Head of caudate nucleus (tissue), 42 donors: ENCODE measurements around the gene SLC35G2.
"Not testable (repeated sequence)": the region's sequence is repeated elsewhere in the genome, so short reads cannot be mapped to it uniquely, and the experiment has no call there.

ENCODE experiments used
- DNase-seq, 42 donors: peaks; one replicate each; pipeline versions ENCODE4 v3.0.0 to v3.0.0-alpha.2; 2020 to 2021; ENCODE audit warnings: mixed read lengths in 7 of 42
- intact Hi-C: fragments of 100-400 bp; cut with DNase I; formaldehyde crosslinking; loops from one replicate; pipeline ENCODE4 v1.15.0; 2022

SLC35G2 gene

DNA sequence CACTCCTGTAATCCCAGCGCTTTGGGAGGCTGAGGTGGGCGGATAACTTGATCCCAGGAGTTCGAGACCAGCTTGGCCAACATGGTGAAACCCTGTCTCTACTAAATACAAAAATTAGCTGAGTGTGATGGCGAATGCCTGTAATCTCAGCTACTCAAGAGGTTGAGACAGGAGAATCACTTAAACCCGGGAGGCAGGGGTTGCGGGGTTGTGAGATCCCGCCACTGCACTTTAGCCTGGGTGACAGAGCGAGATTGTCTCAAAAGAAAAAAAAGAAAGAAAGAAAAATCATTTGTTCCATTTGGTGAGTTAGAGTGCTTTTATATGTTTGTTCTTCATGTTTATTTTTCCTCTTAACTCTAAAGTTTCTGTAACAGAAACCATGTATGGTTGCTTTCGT is 50.4 kb downstream of the SLC35G2 start:
- no peak for DNase-seq
- intact Hi-C loops: no loop called here

- intact Hi-C loops, DNase-seq: not testable (repeated sequence)
Measured at GRCh38 chr3:136872258-136872657, 53.3 kb downstream of the SLC35G2 start.

- intact Hi-C loops: not testable (repeated sequence)
Measured at GRCh38 chr3:136879510-136879909, 60.6 kb downstream of the SLC35G2 start.

DNA sequence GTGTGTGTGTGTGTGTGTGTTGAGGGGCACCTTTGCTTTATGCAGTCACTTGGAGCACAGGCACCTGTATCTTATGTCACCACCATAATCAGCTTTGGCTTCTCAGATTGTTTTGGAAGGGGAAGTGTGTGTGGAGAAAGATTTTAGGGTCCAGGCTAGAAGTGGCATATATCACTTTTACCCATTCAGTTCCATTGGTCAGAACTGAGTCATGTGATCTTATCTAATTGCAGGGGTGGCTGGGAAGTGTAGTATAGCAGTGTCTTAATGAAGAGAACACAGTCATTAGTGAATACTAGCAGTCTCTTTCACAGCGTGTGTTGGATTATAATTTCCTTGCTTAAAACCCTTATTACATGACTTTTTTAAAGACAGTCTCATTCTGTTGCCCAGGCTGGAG is 63.6 kb downstream of the SLC35G2 start:
- intact Hi-C loops: no loop called here
- no peak for DNase-seq

More at GRCh38 chr3:136879510-136879909, 60.6 kb downstream of the SLC35G2 start:
- DNase-seq: not testable (repeated sequence)

- no peak for DNase-seq
- intact Hi-C loops: no loop called here
Measured at GRCh38 chr3:136883967-136884720, 65.2 kb downstream of the SLC35G2 start.

DNA sequence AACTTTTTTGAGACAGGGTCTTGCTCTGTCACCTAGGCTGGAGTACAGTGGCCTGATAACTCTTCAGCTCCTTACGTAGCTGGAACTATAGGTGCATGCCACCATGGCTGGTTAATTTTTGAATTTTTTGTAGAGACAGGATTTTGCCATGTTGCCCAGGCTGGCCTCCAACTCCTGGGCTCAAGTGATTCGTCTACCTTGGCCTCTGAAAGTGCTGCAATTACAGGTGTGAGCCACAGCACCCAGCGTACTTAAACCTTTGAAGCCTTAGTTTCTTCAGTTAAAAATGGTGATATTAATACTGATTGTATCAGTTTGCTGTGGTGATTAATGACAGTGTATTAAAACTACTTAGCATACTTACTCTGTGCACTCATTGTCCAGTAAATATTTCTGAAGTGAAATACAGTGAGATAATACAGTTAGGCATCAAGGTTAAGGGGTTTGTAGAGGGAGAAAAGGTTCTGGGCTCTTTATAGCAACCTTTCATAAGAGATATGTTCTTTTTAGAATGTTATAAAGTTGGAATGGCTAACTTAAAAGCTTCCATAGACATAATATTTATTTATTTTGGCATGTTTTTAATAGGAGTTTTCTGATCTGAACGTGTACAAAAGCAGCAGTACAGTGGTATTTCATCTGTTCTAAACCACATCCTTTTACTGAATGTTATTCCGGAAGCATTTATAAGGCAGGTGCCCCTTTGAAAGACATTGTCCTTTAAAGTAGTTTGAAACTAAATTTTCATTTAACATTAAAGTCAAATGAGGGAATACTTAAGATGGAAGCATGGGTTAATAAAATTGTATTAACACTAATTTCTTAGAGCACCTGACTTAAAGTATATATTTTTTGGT is 66.7 kb downstream of the SLC35G2 start:
- no peak for DNase-seq

DNA sequence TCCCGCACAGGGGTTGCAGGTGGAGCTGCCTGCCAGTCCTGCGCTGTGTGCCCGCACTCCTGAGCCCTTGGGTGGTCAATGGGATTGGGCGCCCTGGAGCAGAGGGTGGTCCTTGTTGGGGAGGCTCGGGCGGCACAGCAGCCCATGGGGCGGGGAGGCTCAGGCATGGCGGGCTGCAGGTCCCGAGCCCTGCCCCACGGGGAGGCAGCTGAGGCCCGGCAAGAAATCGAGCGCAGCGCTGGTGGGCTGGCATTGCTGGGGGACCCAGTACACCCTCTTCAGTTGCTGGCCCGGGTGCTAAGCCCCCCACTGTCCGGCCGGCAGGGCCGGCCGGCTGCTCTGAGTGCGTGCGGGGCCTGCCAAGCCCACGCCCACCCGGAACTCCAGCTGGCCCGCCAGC is 71.0 kb downstream of the SLC35G2 start:
- no peak for DNase-seq
- intact Hi-C loops: no loop called here

More for the DNA sequence above, 66.7 kb downstream of the SLC35G2 start:
- intact Hi-C loops: no loop called here

GRCh38 chr3:136891934-136892855 is 73.3 kb downstream of the SLC35G2 start:
- DNase-seq: no peak
- intact Hi-C loops: no loop called here

GRCh38 chr3:136893848-136894443 is 75.0 kb downstream of the SLC35G2 start:
- no peak for DNase-seq
- intact Hi-C loops: no loop called here

DNA sequence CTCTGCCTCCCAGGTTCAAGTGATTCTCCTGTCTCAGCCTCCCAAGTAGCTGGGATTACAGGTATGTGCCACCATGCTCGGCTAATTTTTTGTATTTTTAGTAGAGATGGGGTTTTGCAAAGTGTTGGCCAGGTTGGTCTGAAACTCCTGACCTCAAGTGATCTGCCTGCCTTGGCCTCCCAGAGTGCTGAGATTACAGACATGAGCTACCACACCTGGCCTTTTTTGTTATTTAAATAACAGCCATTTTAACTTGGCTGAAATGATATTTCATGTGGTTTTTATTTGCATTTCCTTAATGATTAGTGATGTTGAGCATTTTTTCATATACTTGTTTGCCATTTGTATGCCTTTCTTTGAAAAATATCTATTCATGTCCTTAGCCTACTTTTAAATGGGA is 78.2 kb downstream of the SLC35G2 start:
- intact Hi-C loops, DNase-seq: not testable (repeated sequence)

DNA sequence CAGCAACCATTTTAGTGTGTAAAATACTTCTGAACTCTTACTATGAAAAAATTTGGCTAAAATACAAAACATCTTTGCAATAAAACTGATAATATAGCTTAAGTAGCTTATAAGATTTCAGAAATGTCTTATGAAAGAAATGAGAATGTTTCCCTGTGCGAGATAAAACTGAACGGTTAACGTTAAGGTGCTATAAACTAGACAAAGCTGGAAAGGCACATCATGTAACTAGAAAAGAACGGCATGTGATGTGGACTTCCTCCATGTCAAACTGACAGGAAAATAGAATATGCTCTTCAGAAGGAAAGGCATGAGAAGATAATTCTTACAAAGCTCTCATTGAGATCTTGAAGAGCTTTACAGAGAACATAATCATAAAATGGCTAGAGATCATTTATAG is 79.6 kb downstream of the SLC35G2 start:
- intact Hi-C loops: no loop called here
- DNase-seq: no peak

GRCh38 chr3:136898954-136899353 is 80.0 kb downstream of the SLC35G2 start:
- intact Hi-C loops: no loop called here

DNA sequence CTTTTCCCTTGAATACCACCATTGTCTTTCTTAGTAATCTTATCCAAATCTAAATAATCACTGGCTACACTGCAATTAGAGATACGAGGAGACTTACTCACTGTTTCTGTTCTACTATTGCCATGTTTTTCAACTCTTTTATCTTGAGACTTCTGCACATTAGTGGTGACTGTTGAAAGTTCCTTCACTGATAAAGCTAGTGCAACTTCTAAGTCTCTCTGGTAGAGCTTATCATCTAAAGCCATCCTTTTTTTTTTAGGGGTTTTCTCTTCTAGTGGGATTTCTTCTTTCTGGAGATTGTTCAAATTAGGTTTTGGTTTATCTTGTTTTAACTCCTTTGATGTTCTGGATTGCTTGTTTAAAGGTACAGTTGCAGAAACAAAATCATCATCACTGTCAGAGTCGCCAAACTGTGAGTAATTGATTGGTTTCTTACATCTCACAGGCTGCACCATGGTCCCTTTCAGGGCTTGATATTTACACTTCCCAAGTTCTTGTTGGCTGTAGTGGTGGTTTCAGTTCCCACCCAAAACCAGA is 80.8 kb downstream of the SLC35G2 start:
- intact Hi-C loops: no loop called here
- peak in 2 of 42 donors; percentile 2 to 3 for DNase-seq

More at GRCh38 chr3:136898954-136899353, 80.0 kb downstream of the SLC35G2 start:
- DNase-seq: peak in 1 of 42 donors; percentile 6

DNA sequence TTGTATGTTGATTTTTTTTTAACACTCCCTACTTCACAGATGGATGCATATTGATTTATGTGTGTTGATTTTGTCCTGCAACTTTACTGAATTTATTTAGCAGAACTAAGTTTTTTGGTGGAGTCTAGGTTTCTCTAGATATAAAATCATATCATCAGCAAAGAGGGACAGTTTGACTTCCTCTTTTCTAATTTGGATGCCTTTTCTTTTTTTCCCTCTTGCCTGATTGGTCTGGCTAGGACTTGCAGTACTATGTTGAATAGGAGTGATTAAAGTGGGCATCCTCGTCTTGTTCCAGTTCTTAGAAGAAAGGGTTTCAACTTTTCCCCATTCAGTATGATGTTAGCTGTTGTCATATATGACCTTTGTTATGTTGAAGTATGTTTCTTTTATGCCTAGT is 81.8 kb downstream of the SLC35G2 start:
- DNase-seq, intact Hi-C loops: not testable (repeated sequence)

- no peak for DNase-seq
- intact Hi-C loops: no loop called here
Measured at GRCh38 chr3:136901391-136901790, 82.5 kb downstream of the SLC35G2 start.

- intact Hi-C loops, DNase-seq: not testable (repeated sequence)
Measured at GRCh38 chr3:136902530-136902929, 83.6 kb downstream of the SLC35G2 start.

DNA sequence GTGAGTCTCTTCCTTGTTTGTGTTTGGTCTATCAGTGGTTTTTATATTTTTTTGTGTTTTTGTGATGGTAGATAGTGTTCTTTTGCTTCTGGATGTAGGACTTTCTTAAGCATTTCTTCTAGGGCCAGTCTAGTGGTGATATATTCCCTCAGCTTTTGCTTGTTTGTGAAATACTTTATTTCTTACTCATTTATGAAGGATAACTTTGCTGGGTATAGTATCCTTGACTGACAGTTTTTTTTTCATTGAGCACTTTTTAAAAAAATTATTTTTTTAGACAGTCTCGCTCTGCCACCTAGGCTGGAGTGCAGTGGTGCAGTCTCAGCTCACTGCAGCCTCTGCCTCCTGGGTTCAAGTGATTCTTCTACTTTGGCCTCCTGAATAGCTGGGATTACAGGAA is 85.0 kb downstream of the SLC35G2 start:
- DNase-seq: no peak
- intact Hi-C loops: no loop called here

- intact Hi-C loops: no loop called here
- no peak for DNase-seq
Measured at GRCh38 chr3:136904746-136905145, 85.8 kb downstream of the SLC35G2 start.
